Activated gamma-delta T cell (primary cell): Measurements from ENCODE around the gene GNAI3.

Source experiments
- DNase-seq: peaks from one replicate; lab custom pipeline; 2025; lab: John Stamatoyannopoulos, UW

The GNAI3 gene

DNA sequence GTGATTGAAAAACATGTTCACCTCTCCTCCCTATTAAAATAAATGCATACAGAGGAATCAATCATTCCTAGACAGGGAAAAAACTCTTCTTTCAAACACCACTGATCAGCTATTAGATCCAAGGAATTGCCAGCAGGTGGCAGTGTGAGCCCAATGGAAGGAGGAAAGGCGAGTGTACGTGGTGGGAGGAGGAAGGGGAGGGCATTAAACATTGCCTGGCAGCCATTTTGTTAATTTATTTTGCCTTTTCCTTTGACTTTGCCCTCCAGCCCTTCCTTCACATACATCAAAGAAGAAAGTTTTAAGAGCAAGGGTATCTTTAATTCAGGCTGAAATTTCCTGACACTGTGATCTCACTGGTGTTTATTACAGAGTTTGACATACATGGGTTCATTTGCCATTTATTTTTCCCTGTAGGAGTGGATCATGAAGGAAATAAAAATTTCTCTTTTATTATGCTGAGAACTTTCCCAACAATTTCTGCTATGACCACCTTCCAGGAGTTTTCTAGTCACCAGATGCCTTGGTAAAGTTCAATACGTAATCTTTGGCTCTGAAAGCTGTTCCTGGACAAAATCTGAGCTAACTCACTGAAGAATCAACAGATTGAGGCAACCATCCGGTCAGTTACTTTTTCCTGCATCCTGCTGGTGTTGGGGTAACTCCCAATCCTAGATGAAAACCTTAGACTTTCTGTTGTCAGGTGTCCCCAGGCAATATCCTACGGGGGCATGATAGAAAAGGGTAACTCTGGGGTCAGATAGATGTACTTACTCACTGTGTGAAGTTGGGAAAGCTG, 1.9 kb upstream of the GNAI3 start:
- DNase-seq: no peak

DNA sequence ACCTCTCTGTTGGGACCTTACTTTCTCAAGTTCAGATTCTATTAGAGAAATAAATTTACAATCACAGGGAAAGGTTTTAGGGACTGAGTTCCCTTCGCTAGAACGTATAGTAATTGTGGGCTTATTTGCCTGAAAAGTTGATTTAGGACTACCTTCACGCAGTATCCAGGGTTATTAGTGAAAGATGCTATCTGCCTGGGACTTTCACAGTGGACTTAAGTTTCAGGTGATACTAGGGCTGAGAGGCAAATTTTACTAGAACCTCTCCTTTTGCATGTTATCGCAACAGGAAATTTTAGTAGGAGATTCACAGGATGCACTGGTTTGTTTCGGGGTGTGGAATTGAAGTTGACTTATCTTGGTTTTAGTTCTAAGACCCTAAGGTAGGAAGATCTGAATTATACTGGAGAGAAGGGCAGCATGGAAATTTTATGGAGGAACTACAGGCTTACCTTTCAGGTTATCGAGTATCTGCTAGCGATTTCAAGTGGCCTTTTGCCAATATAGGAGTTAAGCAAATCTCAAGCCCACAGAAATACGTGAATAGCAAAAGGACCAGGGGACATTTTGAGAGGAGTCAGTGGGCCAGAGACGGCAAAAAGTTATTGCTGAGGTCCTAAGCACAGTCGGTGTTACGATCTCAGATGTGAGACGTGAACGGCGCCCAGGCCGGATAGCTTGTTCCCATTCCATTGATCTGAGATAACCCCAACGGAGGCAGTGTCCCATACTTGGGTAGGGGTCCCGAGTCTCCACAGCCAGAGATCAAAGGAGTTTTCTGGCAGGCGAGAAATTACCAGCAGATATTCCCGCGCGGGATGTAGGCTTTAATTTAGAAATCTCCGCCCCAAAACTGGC, 723 bp upstream of the GNAI3 start:
- DNase-seq: no peak

GRCh38 chr1:109556563-109556962, 8.1 kb downstream of the GNAI3 start:
- no peak for DNase-seq

DNA sequence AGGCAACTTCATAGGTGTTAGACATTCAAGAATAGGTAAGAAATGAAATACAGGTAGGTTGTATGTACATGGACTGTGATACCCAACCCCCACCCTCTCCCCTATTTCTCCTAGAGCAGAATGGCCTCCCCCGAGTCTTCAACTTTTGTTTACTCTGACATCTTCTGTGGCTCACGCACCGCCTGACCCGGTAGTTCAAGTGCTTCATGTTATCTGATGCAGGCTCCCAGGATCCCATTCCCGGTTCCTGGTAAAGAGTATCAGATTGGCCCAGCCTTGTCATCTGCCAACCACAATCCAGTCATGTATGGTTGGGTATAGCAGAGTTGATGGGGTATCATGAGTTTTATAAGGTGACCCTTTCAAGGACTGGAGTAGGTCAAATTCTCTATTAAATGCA, 9.1 kb downstream of the GNAI3 start:
- DNase-seq: no peak

GRCh38 chr1:109559995-109560394, 11.6 kb downstream of the GNAI3 start:
- no peak for DNase-seq

- no peak for DNase-seq
Measured at GRCh38 chr1:109564194-109564878, 15.9 kb downstream of the GNAI3 start.

- DNase-seq: no peak
Measured at GRCh38 chr1:109565241-109565640, 16.8 kb downstream of the GNAI3 start.

DNA sequence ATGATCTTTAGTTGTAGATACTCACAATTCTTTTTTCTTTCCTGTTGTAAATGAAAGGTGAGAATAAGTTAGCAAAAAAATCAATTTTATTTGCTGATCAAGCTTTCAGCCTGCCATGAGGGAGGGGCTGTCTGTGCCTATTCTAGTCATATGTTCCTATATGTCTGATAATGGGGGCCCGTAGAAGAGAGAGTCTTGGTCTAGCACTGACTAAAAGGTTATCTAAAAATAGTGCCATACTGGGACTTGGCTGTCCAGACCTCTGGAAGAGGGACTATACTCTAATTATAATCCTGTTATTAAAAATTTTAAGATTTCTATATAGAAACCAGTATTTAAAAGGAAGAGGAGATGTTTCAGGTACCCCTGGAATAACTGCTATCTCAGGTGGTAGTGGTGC, 18.6 kb downstream of the GNAI3 start:
- DNase-seq: no peak

GRCh38 chr1:109567877-109568672, 19.7 kb downstream of the GNAI3 start:
- no peak for DNase-seq

- no peak for DNase-seq
Measured at GRCh38 chr1:109569323-109569722, 20.9 kb downstream of the GNAI3 start.

DNA sequence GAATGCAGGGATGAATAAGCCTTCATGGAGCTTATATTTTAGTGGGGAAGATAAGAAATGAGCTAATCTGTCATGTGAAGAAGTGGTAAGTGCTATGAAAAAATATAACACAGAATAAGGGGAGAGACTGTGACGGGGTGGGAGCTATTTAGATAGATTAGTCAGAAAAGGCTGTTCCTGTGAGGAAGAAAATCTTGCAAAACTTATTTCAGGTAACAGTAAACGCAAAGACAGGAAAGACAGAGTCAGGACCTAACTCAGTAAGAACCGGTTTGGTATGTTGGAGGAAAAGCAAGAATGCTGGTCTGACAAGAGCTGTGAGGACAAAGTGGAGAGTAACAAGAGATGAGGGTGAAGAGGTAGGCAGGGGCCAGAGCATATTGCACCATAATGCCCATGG, 22.0 kb downstream of the GNAI3 start:
- DNase-seq: no peak

GRCh38 chr1:109573785-109574184, 25.4 kb downstream of the GNAI3 start:
- DNase-seq: no peak

GRCh38 chr1:109578947-109579443, 30.6 kb downstream of the GNAI3 start:
- no peak for DNase-seq

DNA sequence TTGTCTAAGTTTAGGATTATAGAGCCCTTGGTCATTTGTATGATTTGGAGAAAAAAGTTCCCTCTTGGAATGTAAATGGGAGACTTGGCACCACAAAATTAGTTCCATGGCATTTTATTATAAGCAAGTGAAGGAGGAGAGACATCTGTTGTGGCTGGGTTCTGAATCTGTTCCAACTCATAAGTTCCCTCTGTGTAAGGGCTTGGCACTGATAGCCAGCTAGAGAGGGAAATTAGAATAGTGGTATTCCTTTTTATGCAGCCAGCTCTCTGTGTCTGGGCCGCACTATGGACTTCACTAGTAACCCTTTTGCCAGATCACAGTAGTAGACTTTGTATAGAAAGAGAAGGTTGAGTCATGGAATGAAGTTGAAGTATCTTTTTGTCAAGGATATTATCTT, 31.1 kb downstream of the GNAI3 start:
- DNase-seq: no peak

DNA sequence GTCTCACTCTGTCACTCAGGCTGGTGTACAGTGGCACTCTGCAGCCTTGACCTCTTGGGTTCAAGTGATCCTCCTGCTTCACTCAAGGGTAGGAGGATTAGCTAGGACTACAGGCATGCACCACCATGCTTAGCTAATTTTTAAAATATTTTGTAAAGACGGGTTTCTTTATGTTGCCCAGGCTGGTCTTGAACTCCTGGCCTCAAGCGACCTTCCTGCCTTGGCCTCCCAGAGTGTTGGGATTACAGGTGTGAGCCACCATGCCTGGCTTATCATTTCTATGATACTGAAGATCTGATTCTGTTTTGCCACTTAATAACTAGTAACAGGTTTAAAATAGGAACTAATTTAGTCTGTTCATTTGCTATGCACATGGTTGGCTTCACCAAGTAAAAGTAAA, 33.6 kb downstream of the GNAI3 start:
- no peak for DNase-seq

DNA sequence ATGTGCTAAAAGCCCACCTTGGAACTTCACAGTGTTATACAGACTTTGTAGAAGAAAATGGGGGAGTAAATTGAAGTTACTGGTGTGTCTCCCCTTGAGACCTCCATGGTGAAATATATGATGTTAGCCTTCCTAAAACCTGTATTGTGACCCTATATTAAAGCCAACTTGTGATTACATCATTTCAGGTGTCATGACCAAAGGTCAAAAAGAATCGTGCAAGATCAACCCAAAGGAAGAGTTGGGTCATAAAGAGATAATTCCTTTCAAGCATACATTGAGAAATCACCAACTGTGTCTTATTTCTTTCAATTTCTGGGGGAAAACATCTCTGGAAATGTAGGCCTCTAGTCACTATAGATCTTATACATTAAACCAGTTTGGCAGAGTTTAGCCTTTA, 36.4 kb downstream of the GNAI3 start:
- no peak for DNase-seq

- DNase-seq: no peak
Measured at GRCh38 chr1:109586055-109586454, 37.6 kb downstream of the GNAI3 start.

- DNase-seq: no peak
Measured at GRCh38 chr1:109589177-109589576, 40.8 kb downstream of the GNAI3 start.

- DNase-seq: no peak
Measured at GRCh38 chr1:109589679-109590078, 41.3 kb downstream of the GNAI3 start.

GRCh38 chr1:109592916-109593315, 44.5 kb downstream of the GNAI3 start:
- DNase-seq: no peak

- DNase-seq: no peak
Measured at GRCh38 chr1:109595531-109595930, 47.1 kb downstream of the GNAI3 start.

GRCh38 chr1:109598156-109598555, 49.7 kb downstream of the GNAI3 start:
- DNase-seq: no peak
